IPS DF 19.7 (cell line): Measurements from ENCODE around the gene HERC2.
A peak's percentile ranks its signal among the peaks of the same experiment; 100 is the strongest.
"Not testable (repeated sequence)": the region's sequence is repeated elsewhere in the genome, so short reads cannot be mapped to it uniquely, and the experiment has no call there.

Source experiments
- DNase-seq: peaks from one replicate; pipeline ENCODE4 v3.0.0-alpha.2; 2013; ENCODE audit warnings: low read depth, low spot score

Gene HERC2

GRCh38 chr15:28227303-28227702, 94.7 kb downstream of the HERC2 start:
- DNase-seq = not testable (repeated sequence)

- DNase-seq = not testable (repeated sequence)
Observed at GRCh38 chr15:28222612-28223011, 99.4 kb downstream of the HERC2 start.

- not testable (repeated sequence) for DNase-seq
Observed at GRCh38 chr15:28221696-28222095, 100.3 kb downstream of the HERC2 start.

GRCh38 chr15:28219116-28219515, 102.9 kb downstream of the HERC2 start:
- no peak for DNase-seq

- not testable (repeated sequence) for DNase-seq
Observed at GRCh38 chr15:28216946-28217546, 104.9 kb downstream of the HERC2 start.

GRCh38 chr15:28215521-28215920, 106.5 kb downstream of the HERC2 start:
- DNase-seq = not testable (repeated sequence)

- DNase-seq = not testable (repeated sequence)
Observed at GRCh38 chr15:28214006-28214790, 107.8 kb downstream of the HERC2 start.

- DNase-seq = not testable (repeated sequence)
Observed at GRCh38 chr15:28213393-28213792, 108.6 kb downstream of the HERC2 start.

GRCh38 chr15:28208583-28208982, 113.4 kb downstream of the HERC2 start:
- no peak for DNase-seq

- DNase-seq = not testable (repeated sequence)
Observed at GRCh38 chr15:28205640-28206039, 116.3 kb downstream of the HERC2 start.

- DNase-seq = not testable (repeated sequence)
Observed at GRCh38 chr15:28203055-28203828, 118.7 kb downstream of the HERC2 start.

GRCh38 chr15:28202124-28202523, 119.9 kb downstream of the HERC2 start:
- DNase-seq = not testable (repeated sequence)

- DNase-seq = not testable (repeated sequence)
Observed at GRCh38 chr15:28198215-28198614, 123.8 kb downstream of the HERC2 start.

GRCh38 chr15:28197694-28198093, 124.3 kb downstream of the HERC2 start:
- DNase-seq = not testable (repeated sequence)

GRCh38 chr15:28196581-28196980, 125.4 kb downstream of the HERC2 start:
- not testable (repeated sequence) for DNase-seq

- no peak for DNase-seq
Observed at GRCh38 chr15:28192772-28193171, 129.2 kb downstream of the HERC2 start.

- peak; percentile 2 for DNase-seq
Observed at GRCh38 chr15:28191832-28192231, 130.1 kb downstream of the HERC2 start.

GRCh38 chr15:28190391-28191174, 131.4 kb downstream of the HERC2 start:
- no peak for DNase-seq

- no peak for DNase-seq
Observed at GRCh38 chr15:28185148-28185895, 136.7 kb downstream of the HERC2 start.

- DNase-seq = no peak
Observed at GRCh38 chr15:28184166-28184565, 137.8 kb downstream of the HERC2 start.

- no peak for DNase-seq
Observed at GRCh38 chr15:28182731-28183130, 139.2 kb downstream of the HERC2 start.
